ENCODE results near the gene NEK5. TPM values are rescaled to one million over a fixed set of nuclear protein-coding genes. Genes with fewer than 3 reads are reported as not detected.

The NEK5 gene
- total RNA-seq, 1 donor from 2014 or later: not detected

DNA sequence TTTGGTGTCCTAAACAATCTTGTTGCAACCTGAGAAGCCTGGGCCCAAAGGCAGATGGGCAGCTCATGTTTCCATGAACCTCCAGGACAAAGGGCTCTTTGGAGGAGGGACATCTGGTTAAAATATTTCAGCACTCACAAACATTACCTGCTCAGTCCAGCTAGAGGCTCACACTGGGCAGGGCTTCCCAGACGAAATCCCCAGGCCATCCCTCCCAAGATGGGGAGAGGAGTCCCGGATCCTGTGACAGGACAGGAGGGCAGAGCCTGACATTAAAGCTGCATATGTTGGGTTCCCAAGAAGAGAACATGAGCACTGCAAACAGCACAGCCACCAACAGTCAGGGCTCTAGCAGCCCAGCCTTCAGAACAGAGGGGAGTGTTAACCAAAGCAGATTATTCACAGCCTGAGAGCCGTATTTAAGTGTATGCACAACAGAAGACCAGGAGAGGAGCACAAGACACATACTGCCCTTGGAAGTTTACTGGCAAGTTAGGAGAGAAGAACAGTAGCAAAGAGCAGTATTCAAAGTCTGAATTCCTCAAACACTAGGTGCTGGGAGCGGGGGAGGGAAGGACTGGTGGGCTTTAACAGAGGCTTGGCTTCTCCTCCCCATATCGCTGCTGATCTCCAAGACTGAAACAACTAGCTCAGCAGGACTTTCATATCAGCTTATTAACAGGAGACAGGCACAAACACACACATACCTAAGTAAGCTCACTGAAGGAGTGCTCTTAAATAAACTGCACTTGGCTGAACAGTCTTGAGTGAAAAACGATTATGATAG, 130.0 kb downstream of the NEK5 start:
- intact Hi-C loops (cut with micrococcal nuclease): no loop called here
- Mint-ChIP-seq H3K4me1 (ENCODE audit: low read depth) (no peaks in the 10 kb centered on the region), H3K27me3 (ENCODE audit: insufficient read depth) (peaks cover 22% of the 10 kb centered on the region), H3K4me3 (no peak overlapping the region), H3K27ac (no peak overlapping the region), H3K9me3 (no peaks in the 10 kb centered on the region), H3K36me3 (ENCODE audit: low read depth) (no peaks in the 10 kb centered on the region)
- no peak for DNase-seq (ENCODE audit: low spot score)

DNA sequence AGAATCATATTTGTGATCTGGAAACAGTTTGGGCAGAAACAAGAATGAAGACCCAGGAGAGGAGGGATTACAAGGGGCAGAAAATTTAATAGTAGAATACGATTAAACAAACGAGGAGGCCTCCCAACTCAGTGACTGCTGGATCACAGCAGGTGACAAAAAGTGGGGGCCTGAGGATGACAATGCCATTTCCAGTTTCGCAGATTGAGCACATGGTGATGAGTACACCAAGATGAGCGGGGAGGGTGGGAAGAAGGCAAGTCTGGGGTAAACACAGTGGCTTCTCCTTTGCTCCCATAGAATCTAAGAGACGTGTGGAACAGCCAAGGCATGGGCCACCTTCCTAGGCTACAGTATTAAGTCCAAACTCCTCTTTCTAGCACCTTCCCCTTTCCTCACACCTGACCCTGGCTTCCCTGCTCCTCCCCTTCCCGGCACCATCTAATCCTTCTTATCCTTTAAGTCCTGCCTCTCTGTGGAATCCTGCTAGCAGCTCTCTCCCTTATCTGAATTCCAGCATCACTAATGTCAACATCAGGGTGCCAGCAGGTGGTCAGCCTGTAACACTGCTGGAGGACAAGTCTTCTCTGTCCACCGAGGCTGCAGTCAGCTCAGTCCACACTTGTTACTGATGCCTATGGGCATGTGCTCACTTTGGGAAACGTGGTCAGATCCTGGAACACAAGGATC, 131.1 kb downstream of the NEK5 start:
- H3K27ac Mint-ChIP-seq: no peak overlapping the region
- intact Hi-C loops (cut with micrococcal nuclease): no loop called here
- no peak overlapping the region for H3K4me3 Mint-ChIP-seq
- H3K27me3 Mint-ChIP-seq (ENCODE audit: insufficient read depth): peaks cover 28% of the 10 kb centered on the region
- DNase-seq (ENCODE audit: low spot score): no peak
- H3K4me1 Mint-ChIP-seq (ENCODE audit: low read depth): no peaks in the 10 kb centered on the region
- no peaks in the 10 kb centered on the region for H3K9me3 Mint-ChIP-seq
- no peaks in the 10 kb centered on the region for H3K36me3 Mint-ChIP-seq (ENCODE audit: low read depth)

DNA sequence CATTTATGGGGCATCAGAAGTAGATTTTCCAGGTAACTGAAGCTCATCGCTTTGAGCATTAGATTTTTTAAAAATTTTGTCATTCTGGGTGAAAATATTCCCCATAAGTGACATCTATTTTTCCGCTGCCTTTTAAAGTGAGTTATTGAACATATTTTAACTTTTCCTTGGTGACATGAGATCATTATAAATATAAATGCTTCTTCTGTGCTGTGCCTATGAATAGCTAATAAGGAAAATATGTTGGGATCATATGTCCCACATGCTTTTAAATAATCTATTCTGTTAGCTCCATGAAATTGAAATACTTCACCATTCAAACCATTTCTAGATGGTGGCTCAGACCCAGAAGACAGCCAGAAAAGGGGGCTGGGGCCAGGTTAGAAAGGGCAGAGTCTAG, 131.7 kb downstream of the NEK5 start:
- intact Hi-C loops (cut with micrococcal nuclease): no loop called here
- no peaks in the 10 kb centered on the region for H3K36me3 Mint-ChIP-seq (ENCODE audit: low read depth)
- peaks cover 28% of the 10 kb centered on the region for H3K27me3 Mint-ChIP-seq (ENCODE audit: insufficient read depth)
- H3K4me3 Mint-ChIP-seq: no peak overlapping the region
- no peaks in the 10 kb centered on the region for H3K9me3 Mint-ChIP-seq
- no peak for DNase-seq (ENCODE audit: low spot score)
- no peaks in the 10 kb centered on the region for H3K4me1 Mint-ChIP-seq (ENCODE audit: low read depth)
- H3K27ac Mint-ChIP-seq: no peak overlapping the region

- DNase-seq (ENCODE audit: low spot score): no peak
- no peak overlapping the region for H3K4me3 Mint-ChIP-seq
- H3K27me3 Mint-ChIP-seq (ENCODE audit: insufficient read depth): peaks cover 28% of the 10 kb centered on the region
- H3K27ac Mint-ChIP-seq: no peak overlapping the region
- H3K4me1 Mint-ChIP-seq (ENCODE audit: low read depth): no peaks in the 10 kb centered on the region
- H3K36me3 Mint-ChIP-seq (ENCODE audit: low read depth): no peaks in the 10 kb centered on the region
- intact Hi-C loops (cut with micrococcal nuclease): no loop called here
- H3K9me3 Mint-ChIP-seq: no peaks in the 10 kb centered on the region
Observed at GRCh38 chr13:51996641-51997040, 132.2 kb downstream of the NEK5 start.

GRCh38 chr13:51995677-51996551, 133.0 kb downstream of the NEK5 start:
- no peak for DNase-seq (ENCODE audit: low spot score)
- no peak overlapping the region for H3K4me3 Mint-ChIP-seq
- peaks cover 30% of the 10 kb centered on the region for H3K27me3 Mint-ChIP-seq (ENCODE audit: insufficient read depth)
- no peaks in the 10 kb centered on the region for H3K9me3 Mint-ChIP-seq
- intact Hi-C loops (cut with micrococcal nuclease): no loop called here
- H3K36me3 Mint-ChIP-seq (ENCODE audit: low read depth): no peaks in the 10 kb centered on the region
- H3K27ac Mint-ChIP-seq: no peak overlapping the region
- no peaks in the 10 kb centered on the region for H3K4me1 Mint-ChIP-seq (ENCODE audit: low read depth)

DNA sequence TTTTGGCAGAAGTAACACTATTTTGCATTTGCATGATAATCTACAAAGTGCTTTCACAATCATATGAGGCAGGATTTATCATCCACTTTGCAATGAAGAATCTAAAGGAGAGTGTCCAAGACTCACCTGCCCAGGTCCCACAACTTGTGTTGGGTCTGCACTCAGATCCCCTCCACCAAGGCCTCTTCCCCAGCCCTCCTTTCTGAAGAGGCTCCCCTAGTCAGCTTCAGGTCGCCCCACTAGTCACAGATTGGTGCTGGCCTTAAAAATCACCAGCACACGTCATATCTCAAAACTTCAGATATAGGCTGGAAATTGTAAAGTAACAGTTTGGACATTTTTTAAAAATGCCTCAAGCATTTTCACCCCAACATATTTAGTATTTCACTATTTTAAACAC, 135.2 kb downstream of the NEK5 start:
- Mint-ChIP-seq H3K27me3 (ENCODE audit: insufficient read depth) (peaks cover 22% of the 10 kb centered on the region), H3K36me3 (ENCODE audit: low read depth) (no peaks in the 10 kb centered on the region), H3K27ac (no peak overlapping the region), H3K4me3 (no peak overlapping the region), H3K9me3 (no peaks in the 10 kb centered on the region), H3K4me1 (ENCODE audit: low read depth) (no peaks in the 10 kb centered on the region)
- intact Hi-C loops (cut with micrococcal nuclease): no loop called here
- no peak for DNase-seq (ENCODE audit: low spot score)

- DNase-seq (ENCODE audit: low spot score): no peak
- Mint-ChIP-seq H3K4me1 (ENCODE audit: low read depth) (no peaks in the 10 kb centered on the region), H3K27me3 (ENCODE audit: insufficient read depth) (peaks cover 27% of the 10 kb centered on the region), H3K9me3 (no peaks in the 10 kb centered on the region), H3K36me3 (ENCODE audit: low read depth) (no peaks in the 10 kb centered on the region), H3K4me3 (no peak overlapping the region), H3K27ac (no peak overlapping the region)
- intact Hi-C loops (cut with micrococcal nuclease): no loop called here
Observed at GRCh38 chr13:51988988-51989618, 139.8 kb downstream of the NEK5 start.

Other genes with a start within 250 kb of the NEK5 start
- 0.98 and 1.1 TPM in 2 replicates for gene ATP7B, start 117.6 kb downstream of the NEK5 start, total RNA-seq
- gene ALG11, start 116.7 kb downstream of the NEK5 start, total RNA-seq: 24.7 and 28.6 TPM in 2 replicates
- 12.5 and 14.0 TPM in 2 replicates for gene UTP14C, start 104.4 kb downstream of the NEK5 start, total RNA-seq
- 10.5 and 12.0 TPM in 2 replicates for gene NEK3, start 30.5 kb upstream of the NEK5 start, total RNA-seq